Measurements from ENCODE around the gene GOLGA1.

GOLGA1 gene

DNA sequence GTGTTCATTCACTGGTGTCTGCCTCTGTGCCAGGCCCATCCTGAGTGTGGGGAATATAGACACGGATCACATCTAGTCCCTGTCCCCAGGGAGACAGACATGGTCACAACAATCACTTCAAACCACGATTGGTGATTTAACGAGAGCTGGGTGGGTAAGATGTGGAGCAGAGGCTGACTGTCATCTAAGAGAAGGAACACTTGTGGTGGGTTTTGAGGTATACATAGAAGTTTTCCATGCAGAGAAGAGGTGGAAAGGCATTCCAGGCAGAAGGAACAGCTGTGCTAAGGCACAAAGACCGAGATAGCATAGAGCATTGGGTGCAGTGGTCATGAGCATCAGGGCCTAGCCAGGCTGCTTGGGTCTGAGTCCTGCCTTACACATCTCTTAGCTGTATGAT, 110.3 kb downstream of the GOLGA1 start:
- no peak for DNase-seq

DNA sequence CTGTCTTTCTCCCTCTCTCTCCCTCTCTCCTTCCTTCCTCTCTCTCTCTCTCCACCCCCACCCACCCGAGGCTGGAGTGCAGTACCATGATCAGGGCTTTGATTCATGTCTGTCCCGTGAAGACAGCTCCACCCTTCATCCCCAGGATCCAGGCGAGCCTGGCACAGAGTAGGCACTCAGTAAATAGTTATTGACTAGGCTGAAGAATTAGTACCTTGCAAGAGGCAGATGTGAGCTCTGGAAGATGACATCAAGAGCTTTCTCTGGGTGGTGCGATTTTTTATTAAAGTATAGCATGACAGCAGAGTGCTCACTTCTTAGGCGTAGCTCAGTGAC, 111.6 kb downstream of the GOLGA1 start:
- no peak for DNase-seq

DNA sequence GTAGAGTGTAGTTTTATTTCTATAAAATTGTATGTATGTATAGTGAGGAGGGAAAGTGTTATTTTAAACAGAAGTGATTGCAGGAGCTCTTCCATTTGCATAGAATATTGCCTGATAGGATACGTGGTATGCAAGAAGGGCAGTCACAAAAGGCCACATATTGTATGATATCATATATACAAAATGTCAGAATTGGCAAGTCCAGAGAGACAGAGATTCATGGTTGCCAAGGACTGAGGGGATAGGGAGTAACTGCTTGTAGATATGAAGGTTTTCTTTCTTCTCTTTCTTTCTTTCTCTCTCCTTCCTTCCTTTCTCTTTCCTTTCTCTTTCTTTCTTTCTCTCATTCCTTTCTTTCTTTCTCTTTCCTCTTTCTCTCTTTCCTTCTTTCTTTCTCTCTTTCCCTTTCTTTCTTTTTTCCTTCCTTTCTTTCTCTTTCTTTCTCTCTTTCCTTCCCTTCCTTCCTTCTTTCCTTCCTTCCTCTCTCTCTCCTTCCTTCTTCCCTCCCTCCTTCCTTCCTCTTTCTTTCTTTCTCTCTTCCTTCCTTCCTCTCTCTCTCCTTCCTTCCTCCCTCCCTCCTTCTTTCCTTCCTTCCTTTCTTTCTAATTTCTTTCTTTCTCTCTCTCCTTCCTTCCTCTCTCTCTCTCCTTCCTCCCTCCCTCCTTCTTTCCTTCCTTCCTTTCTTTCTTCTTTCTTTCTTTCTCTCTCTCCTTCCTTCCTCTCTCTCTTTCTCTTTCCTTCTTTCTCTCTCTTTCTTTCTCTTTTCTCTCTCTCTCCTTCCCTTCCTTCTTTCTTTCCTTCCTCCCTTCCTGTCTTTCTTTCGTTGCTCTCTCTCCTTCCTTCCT, 112.2 kb downstream of the GOLGA1 start:
- no peak for DNase-seq
